GM21825 (cell line): ENCODE data around the gene CDKL2.
"Not testable (repeated sequence)": the region's sequence is repeated elsewhere in the genome, so short reads cannot be mapped to it uniquely, and the experiment has no call there.

Source experiments
- ATAC-seq: cut with Tn5 transposase; IDR thresholded peaks from one replicate; pipeline ENCODE4 v1.9.1; 2021; ENCODE audit warnings: mild to moderate bottlenecking, moderate library complexity; ENCODE audit not compliant: unreplicated experiment

The CDKL2 gene

GRCh38 chr4:75630174-75630936 lies at the start of gene CDKL2:
TSS of gene CDKL2 (minus strand) at chr4:75630528. CDS start at chr4:75625988, 4,540 bp downstream.
- peak; percentile 99 for ATAC-seq

DNA sequence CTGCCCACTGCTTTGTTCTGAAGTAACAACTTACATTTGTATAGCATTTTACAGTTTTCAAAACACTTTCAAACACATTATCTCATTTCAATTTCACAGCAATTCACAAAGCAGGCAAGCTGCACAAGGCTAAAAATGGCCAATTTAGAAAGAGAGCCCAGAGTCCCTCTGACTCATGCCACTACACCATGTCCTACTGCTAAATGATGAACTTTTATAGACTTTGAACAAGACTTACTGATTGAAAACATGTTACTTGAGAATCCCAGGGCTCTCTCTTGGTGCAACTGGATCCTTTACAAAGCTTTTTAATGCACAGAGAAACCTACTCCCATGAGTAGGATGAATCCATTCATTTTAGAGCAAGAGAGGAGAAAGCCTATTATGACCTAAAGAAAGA lies 48.6 kb upstream of the CDKL2 start:
- no peak for ATAC-seq

GRCh38 chr4:75678473-75678872 lies 48.1 kb upstream of the CDKL2 start:
- ATAC-seq: no peak

DNA sequence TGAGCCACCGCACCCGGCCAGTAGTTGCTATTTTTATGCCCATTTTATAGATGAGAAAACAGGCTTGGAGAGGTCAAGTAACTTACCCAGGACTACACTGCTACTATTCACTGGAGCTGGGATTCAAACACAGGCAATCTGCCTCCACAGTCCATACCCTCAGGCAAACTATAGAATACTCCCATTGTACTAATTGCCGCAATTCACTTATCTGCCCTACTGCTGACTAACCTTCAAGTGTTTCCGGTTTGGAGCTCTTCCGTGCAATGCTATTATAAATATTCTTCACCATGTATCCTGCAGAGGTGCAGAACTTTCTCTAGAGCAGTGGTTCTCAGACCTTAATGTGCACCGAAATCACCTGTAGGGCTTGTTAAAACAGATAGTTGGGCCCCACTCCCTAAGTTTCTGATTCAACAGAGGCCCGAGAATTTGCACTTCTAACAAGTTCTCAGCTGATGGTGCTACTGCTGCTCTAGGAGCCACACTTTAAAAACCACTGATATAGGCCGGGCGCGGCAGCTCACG lies 44.7 kb upstream of the CDKL2 start:
- no peak for ATAC-seq

GRCh38 chr4:75673959-75674328 lies 43.6 kb upstream of the CDKL2 start:
- ATAC-seq: no peak

- ATAC-seq: peak; percentile 93
Measured at GRCh38 chr4:75673027-75673958, 43.0 kb upstream of the CDKL2 start, which contains the start of gene G3BP2. TSS of gene G3BP2 (minus strand) at chr4:75673411. CDS start at chr4:75662025, 11,386 bp downstream.

GRCh38 chr4:75672461-75673026 lies 42.2 kb upstream of the CDKL2 start:
- ATAC-seq: peak; percentile 28

DNA sequence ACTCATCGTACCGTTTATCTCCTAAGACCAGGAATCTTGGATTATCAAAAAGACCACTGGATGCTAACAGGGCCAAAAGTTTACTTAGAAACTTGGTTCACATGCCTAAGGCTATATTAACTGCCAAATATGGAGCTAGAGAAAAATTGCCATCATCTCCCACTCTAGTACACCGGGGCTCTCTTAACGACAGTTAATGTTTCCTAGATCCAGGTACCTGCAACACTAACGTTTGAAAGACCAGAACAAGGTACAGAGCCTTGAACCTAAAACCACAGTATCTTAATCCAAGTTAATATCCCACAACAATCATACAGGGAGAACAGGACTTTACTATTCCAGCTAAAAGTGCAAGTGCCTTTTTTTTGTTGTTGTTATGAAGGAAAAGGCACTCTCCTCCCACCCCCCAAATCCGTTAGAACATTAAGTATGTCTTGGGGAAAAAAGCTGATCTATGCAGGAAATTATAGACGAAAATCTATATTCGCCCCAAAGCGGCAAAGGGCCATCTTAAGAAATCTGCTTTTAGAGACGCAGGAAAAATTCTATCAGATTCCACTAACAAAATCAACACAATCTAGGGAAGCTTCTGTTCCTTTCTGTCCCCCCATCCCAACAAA lies 41.6 kb upstream of the CDKL2 start:
- no peak for ATAC-seq

DNA sequence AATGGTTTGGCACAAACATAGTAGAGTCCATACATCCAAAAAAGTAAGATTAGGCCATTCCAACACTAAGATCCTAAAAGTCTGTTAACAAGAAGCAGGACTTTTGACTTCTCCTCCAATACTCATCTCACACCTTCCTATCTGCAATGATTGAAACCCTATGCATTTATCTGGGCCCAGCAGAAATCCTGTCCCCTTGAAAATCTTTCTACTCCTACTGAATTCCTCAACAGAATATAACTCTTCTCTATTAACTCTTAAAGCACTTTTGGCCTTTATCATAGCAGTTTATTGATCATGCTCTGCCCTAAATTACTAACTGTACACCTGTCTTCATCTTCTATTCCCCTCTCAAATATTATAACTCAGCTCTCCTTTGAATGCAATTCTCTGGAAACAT lies 38.3 kb upstream of the CDKL2 start:
- no peak for ATAC-seq

DNA sequence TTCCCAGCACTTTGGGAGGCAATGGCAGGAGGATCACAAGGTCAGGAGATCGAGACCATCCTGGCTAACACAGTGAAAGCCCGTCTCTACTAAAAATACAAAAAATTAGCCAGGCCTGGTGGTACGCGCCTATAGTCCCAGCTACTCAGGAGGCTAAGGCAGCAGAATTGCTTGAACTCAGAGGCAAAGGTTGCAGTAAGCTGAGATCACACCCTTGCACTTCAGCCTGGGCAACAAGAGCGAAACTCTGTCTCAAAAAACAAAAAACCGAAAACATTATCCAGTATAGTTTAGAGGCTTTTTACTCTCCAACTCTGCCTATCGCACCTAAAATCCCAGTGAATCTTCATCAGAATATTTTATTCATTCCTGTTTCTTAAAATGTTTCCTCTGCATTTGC lies 37.3 kb upstream of the CDKL2 start:
- not testable (repeated sequence) for ATAC-seq

DNA sequence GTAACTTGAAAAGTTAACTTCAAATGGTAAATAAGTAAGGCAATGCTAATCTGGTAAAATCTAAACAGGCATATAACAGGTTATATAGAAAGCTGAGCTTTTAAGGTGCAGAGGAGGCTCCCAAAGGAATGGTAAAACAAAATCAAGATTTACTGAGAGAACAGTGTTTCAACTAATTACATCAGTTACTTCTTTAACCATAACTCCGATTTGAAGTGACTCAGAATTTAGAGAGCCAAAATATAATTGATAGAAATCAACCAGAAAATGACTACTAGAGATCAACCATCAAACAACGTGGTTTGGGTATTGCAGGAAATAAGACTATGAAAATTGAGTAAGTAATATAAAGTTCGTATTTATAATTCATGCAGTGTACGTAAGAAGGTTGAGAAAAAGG lies 36.0 kb upstream of the CDKL2 start:
- no peak for ATAC-seq

GRCh38 chr4:75664604-75665003 lies 34.3 kb upstream of the CDKL2 start:
- not testable (repeated sequence) for ATAC-seq

- ATAC-seq: no peak
Measured at GRCh38 chr4:75662626-75663025, 32.3 kb upstream of the CDKL2 start.

- ATAC-seq: no peak
Measured at GRCh38 chr4:75660491-75660890, 30.2 kb upstream of the CDKL2 start.

GRCh38 chr4:75659512-75660031 lies 29.2 kb upstream of the CDKL2 start:
- ATAC-seq: no peak

GRCh38 chr4:75658876-75659275 lies 28.5 kb upstream of the CDKL2 start:
- no peak for ATAC-seq

- no peak for ATAC-seq
Measured at GRCh38 chr4:75655562-75655961, 25.2 kb upstream of the CDKL2 start.

GRCh38 chr4:75654905-75655304 lies 24.6 kb upstream of the CDKL2 start:
- no peak for ATAC-seq

- ATAC-seq: no peak
Measured at GRCh38 chr4:75653845-75654503, 23.6 kb upstream of the CDKL2 start.

DNA sequence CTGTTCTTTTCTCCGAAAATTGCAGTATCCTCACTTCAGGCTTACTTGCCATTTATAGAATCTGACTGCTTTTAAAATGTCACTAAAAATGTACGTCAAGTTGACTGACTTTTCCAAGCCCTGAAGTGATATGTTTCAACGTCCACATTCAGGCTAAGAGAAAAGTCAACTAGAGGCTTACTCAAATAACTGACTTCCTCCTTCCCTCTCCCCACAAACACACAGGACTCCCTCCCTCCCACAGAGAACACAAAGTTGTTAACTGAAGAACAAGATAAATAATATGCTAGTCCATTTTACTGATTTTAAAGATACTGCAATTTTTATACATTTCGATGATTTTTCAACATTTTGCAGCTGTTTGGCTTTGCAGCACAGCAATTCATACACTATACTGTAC lies 13.8 kb upstream of the CDKL2 start:
- no peak for ATAC-seq
